Nephron (organoid): ENCODE data around the gene FGFR3.

Experiments used
- H3K27ac Mint-ChIP-seq, 3 experiments: 2 replicates each; pipeline ENCODE4 v1.8.0; 2020; ENCODE audit warnings: mixed read lengths in 3 of 3, mild to moderate bottlenecking in 2 of 3, moderate library complexity in 1 of 3
- H3K27me3 Mint-ChIP-seq: 2 replicates; pipeline ENCODE4 v1.8.0; 2021; ENCODE audit warnings: low read depth, mild to moderate bottlenecking, moderate library complexity, mixed read lengths
- H3K36me3 Mint-ChIP-seq: 2 replicates; pipeline ENCODE4 v1.8.0; 2020; ENCODE audit warnings: low read depth, mixed read lengths
- H3K4me1 Mint-ChIP-seq: 2 replicates; pipeline ENCODE4 v1.8.0; 2020; ENCODE audit warnings: mixed read lengths
- H3K4me3 Mint-ChIP-seq, 3 experiments: 2 replicates each; pipeline ENCODE4 v1.8.0; 2020; ENCODE audit warnings: mild to moderate bottlenecking in 3 of 3, mixed read lengths in 3 of 3, moderate library complexity in 2 of 3
- H3K9me3 Mint-ChIP-seq: 2 replicates; pipeline ENCODE4 v1.8.0; 2020; ENCODE audit warnings: mixed read lengths
- TF ChIP-seq, protein P1 (sequence below), 3 experiments: fragments of 200-600 bp; sonication (generic); IDR thresholded peaks; one replicate each; pipeline ENCODE4 v1.5.0; 2021; ENCODE audit warnings: antibody characterized with exemption in 3 of 3; ENCODE audit not compliant: unreplicated experiment in 3 of 3

The FGFR3 gene

DNA sequence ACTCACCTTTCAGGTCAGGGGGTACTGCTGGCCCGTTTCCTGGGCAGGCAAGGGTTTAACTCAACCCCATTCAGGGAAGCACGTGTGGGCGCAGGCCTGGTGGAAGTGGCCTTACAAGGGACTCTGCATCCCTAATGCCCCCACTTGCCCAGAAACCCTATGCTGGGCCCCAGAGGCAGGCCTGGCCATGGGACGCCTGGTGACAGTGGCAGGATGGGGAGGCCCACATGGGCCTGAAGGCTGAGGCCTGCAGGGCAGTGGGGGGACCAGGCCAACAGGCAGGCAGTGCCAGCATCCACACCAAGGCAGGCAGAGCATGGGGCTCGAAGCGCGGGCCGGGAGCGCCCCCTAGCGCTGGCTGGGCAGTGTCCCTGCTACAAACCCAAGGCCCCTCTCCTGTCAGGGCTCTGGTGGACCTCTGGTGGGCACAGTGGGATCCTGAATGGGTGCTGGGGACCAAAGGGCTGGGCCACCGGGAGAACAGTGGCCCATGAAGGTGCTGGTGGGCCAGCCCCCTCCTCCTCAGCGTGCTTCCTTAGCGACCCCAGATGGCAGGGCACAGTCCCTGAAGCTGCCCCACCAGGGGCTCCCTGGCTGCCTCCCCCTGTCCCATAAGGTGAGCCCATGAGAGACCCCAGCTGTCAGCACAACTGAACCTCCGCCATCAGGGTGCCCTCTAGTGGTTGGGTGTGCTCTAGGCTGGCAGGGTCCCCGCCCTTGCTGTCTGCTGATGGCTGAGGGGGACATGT, 16.8 kb downstream of the FGFR3 start:
- no peak overlapping the region for H3K4me3 Mint-ChIP-seq
- H3K9me3 Mint-ChIP-seq: no peaks in the 10 kb centered on the region
- H3K27me3 Mint-ChIP-seq: no peaks in the 10 kb centered on the region
- no peak overlapping the region for H3K27ac Mint-ChIP-seq
- H3K36me3 Mint-ChIP-seq: peaks cover 7% of the 10 kb centered on the region
- H3K4me1 Mint-ChIP-seq: no peaks in the 10 kb centered on the region
- TF ChIP-seq, protein P1, sequence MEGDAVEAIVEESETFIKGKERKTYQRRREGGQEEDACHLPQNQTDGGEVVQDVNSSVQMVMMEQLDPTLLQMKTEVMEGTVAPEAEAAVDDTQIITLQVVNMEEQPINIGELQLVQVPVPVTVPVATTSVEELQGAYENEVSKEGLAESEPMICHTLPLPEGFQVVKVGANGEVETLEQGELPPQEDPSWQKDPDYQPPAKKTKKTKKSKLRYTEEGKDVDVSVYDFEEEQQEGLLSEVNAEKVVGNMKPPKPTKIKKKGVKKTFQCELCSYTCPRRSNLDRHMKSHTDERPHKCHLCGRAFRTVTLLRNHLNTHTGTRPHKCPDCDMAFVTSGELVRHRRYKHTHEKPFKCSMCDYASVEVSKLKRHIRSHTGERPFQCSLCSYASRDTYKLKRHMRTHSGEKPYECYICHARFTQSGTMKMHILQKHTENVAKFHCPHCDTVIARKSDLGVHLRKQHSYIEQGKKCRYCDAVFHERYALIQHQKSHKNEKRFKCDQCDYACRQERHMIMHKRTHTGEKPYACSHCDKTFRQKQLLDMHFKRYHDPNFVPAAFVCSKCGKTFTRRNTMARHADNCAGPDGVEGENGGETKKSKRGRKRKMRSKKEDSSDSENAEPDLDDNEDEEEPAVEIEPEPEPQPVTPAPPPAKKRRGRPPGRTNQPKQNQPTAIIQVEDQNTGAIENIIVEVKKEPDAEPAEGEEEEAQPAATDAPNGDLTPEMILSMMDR (IDR thresholded peaks at IDR 0.05; ENCODE audit: unreplicated experiment in 3 of 3): peak; percentile 90 to 92 (median 91)

DNA sequence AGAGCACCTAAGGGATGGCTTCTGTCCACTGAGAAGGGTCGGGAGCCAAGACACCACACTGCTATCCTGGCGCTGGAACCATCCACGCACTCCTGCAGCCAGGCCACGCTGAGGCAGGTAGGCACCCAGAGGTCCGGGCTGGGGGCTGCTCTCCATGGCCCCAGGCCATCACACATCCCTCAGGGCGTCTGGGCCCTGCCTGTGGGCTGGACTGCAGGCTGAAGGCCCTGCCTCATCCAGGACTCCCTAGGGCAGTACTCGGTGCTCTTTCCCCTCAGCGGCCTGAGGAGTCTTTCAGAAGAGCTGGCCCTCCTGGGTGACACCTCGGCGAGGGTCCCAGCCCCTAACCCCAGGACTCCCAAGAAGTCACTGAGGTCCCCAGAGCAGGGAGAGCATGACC, 17.7 kb downstream of the FGFR3 start:
- peaks cover 9% of the 10 kb centered on the region for H3K36me3 Mint-ChIP-seq
- H3K4me3 Mint-ChIP-seq: no peak overlapping the region
- H3K4me1 Mint-ChIP-seq: no peaks in the 10 kb centered on the region
- TF ChIP-seq, protein P1 (IDR thresholded peaks at IDR 0.05; ENCODE audit: unreplicated experiment in 3 of 3): no peak
- no peaks in the 10 kb centered on the region for H3K27me3 Mint-ChIP-seq
- H3K27ac Mint-ChIP-seq: no peak overlapping the region
- no peaks in the 10 kb centered on the region for H3K9me3 Mint-ChIP-seq

DNA sequence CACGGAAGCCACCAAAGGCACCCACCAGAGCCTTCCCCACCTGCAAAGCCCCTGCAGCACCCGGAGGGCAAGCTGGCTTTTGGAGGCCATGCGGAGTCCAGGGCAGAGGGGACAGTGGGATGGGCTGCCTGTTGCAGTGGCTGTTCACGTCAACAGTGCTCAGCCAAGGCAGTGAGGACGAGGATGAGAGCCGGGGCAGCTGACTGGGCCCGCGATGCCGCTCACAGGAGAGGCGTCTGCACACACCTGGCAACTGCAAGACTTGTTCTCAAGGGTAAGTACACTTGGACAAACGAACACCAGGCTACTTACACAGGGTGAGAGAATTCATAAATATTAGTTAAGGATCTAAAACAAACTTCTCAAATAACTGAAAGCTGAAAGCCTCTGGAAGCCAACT, 19.6 kb downstream of the FGFR3 start:
- Mint-ChIP-seq H3K9me3 (no peaks in the 10 kb centered on the region), H3K27me3 (no peaks in the 10 kb centered on the region), H3K36me3 (peaks cover 20% of the 10 kb centered on the region), H3K4me3 (no peak overlapping the region), H3K27ac (no peak overlapping the region), H3K4me1 (no peaks in the 10 kb centered on the region)
- TF ChIP-seq, protein P1 (IDR thresholded peaks at IDR 0.05; ENCODE audit: unreplicated experiment in 3 of 3): no peak

DNA sequence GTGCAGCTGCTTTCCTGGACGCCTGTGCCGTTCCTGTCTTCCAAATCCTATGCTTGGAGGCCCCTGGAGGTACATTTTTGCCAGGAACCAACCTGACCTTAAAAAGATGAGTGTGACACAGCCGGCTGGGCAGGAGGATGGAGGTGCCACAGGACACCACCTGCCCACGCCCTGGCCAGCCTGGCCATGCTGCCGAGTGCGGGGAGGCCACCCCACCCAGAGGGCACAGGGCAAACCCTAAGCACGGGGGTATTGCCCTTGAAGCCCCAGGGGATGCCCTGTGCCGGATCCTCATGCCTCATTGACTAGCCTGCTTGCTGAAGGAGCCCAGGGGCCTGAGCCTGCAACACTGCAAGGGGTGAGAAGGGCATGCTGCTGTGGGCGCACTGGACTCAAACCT, 20.1 kb downstream of the FGFR3 start:
- H3K36me3 Mint-ChIP-seq: peaks cover 24% of the 10 kb centered on the region
- no peaks in the 10 kb centered on the region for H3K27me3 Mint-ChIP-seq
- no peaks in the 10 kb centered on the region for H3K4me1 Mint-ChIP-seq
- TF ChIP-seq, protein P1 (IDR thresholded peaks at IDR 0.05; ENCODE audit: unreplicated experiment in 3 of 3): no peak
- H3K27ac Mint-ChIP-seq: no peak overlapping the region
- H3K4me3 Mint-ChIP-seq: no peak overlapping the region
- no peaks in the 10 kb centered on the region for H3K9me3 Mint-ChIP-seq

DNA sequence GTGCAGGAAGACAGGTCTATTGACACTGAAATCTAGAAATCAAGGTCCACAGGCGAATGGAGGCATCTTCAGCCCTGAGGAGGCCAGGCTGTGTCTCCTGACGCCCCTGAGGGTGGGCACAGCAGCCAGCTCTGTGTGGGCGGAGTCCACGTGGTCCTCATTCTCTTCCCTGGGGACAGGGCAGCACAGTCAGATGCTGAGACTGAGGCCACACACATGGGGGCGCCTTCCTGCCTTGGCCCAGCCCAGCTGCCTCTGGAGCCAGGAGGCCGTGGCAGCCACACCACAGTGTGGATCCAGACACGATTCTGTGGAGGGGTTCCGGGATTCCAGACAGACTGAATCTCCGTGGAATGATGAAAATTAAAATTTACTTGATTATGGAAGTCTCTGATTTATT, 20.8 kb downstream of the FGFR3 start:
- H3K9me3 Mint-ChIP-seq: no peaks in the 10 kb centered on the region

More for the DNA sequence above, 20.8 kb downstream of the FGFR3 start:
- Mint-ChIP-seq H3K4me3 (no peak overlapping the region), H3K27ac (no peak overlapping the region), H3K36me3 (peaks cover 24% of the 10 kb centered on the region), H3K27me3 (no peaks in the 10 kb centered on the region), H3K4me1 (no peaks in the 10 kb centered on the region)
- TF ChIP-seq, protein P1 (IDR thresholded peaks at IDR 0.05; ENCODE audit: unreplicated experiment in 3 of 3): no peak
